Cardiac muscle cell (in vitro differentiated cells and primary cell): ENCODE results near the gene COL2A1. TPM values are rescaled to one million over a fixed set of nuclear protein-coding genes. Genes with fewer than 3 reads are reported as not detected.
A peak's percentile ranks its signal among the peaks of the same experiment; 100 is the strongest.

Experiments used
- DNase-seq, 2 donors: peaks; one replicate each; pipeline versions ENCODE4 v3.0.0 to v3.0.0-alpha.2; 2010 to 2017; ENCODE audit warnings: low read depth in 1 of 2, low spot score in 1 of 2
- H3K27ac ChIP-seq: fragments of 200-600 bp; sonication (generic); 2 replicates; pipeline ENCODE4 v1.5.1; 2016
- H3K27me3 ChIP-seq: fragments of 200-600 bp; sonication (generic); 2 replicates; pipeline ENCODE4 v1.6.0; 2016; ENCODE audit warnings: control low read depth
- H3K36me3 ChIP-seq: fragments of 200-600 bp; sonication (generic); 2 replicates; pipeline ENCODE4 v1.5.1; 2016; ENCODE audit warnings: control low read depth
- H3K4me1 ChIP-seq: fragments of 200-600 bp; sonication (generic); 2 replicates; pipeline ENCODE4 v1.8.1; 2017; ENCODE audit warnings: low read depth, mild to moderate bottlenecking, mixed run types
- H3K4me3 ChIP-seq: fragments of 200-600 bp; sonication (generic); 2 replicates; pipeline ENCODE4 v1.5.1; 2016; ENCODE audit warnings: mild to moderate bottlenecking
- H3K9me3 ChIP-seq: fragments of 200-600 bp; sonication (generic); 2 replicates; pipeline ENCODE4 v1.5.1; 2017; ENCODE audit warnings: low read depth, mild to moderate bottlenecking, control low read depth
- polyA plus RNA-seq: library from polyadenylated mRNA; unstranded; fragments of >200 nt; fragmentation: Nextera tagmentation; extraction: Ambion mirVana; gene quantifications from 2 replicates; pipeline ENCODE4 v1.2.1, GENCODE V29; 2016
- total RNA-seq: library from RNA; depleted of rRNA; stranded (reverse); fragments of >200 nt; gene quantifications from 2 replicates; pipeline ENCODE4 v1.2.3, GENCODE V29; 2016
- TF ChIP-seq, protein P1 (sequence below): IDR thresholded peaks from 2 replicates; pipeline ENCODE4 v1.5.1; 2012; ENCODE audit warnings: low read depth, mild to moderate bottlenecking, low read length

COL2A1 gene
- total and polyA plus RNA-seq, 2 experiments from 2014 or later = 261 to 596 TPM

DNA sequence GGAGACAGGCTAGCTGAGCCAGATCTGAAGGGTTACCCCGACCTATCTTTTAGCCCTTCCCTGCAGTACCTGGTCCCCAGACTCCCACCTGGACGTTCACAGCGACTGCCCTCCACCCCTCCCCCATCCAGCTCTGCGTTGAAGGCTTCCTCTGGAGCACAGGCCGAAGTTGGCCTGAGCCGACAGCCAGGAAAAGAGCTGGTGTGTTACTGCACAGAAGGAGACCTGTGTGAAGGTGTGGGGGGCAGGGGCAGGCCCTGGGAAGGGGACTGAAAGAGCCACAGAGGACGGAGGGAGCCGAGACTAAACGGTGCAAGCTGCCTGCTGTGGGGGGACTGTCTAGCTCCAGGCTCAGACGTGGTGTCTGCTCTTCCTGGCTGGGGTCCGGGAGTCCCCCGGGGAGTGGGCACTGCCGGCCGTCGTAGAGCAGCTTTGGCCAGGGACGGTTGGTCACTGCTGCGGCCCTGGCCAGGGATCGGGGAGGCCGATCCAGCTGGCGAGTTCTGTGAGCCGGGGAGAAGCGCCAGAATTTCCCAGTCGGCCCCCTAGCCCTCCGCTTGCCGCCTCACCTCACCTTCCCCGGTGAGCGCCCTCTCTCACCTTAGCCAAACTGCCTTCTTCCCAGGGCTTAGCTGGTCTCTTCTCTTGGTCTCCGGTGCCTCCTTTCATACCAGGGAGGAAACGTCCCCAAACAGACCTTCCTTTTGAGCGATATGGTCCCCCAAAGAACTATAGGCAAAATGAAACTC is 899 bp upstream of the COL2A1 start:
- TF ChIP-seq, protein P1, sequence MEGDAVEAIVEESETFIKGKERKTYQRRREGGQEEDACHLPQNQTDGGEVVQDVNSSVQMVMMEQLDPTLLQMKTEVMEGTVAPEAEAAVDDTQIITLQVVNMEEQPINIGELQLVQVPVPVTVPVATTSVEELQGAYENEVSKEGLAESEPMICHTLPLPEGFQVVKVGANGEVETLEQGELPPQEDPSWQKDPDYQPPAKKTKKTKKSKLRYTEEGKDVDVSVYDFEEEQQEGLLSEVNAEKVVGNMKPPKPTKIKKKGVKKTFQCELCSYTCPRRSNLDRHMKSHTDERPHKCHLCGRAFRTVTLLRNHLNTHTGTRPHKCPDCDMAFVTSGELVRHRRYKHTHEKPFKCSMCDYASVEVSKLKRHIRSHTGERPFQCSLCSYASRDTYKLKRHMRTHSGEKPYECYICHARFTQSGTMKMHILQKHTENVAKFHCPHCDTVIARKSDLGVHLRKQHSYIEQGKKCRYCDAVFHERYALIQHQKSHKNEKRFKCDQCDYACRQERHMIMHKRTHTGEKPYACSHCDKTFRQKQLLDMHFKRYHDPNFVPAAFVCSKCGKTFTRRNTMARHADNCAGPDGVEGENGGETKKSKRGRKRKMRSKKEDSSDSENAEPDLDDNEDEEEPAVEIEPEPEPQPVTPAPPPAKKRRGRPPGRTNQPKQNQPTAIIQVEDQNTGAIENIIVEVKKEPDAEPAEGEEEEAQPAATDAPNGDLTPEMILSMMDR = no peak
- Histone ChIP-seq H3K4me1 (peaks cover 29% of the 10 kb centered on the region), H3K36me3 (no peaks in the 10 kb centered on the region), H3K9me3 (no peaks in the 10 kb centered on the region), H3K27me3 (peaks cover 50% of the 10 kb centered on the region), H3K27ac (peak overlapping the region; percentile 68), H3K4me3 (peak overlapping the region; percentile 35)
- DNase-seq = peak in 1 of 2 donors; percentile 52

GRCh38 chr12:48003226-48004052 is 837 bp downstream of the COL2A1 start:
- Histone ChIP-seq H3K4me1 (peaks cover 28% of the 10 kb centered on the region), H3K27me3 (peaks cover 37% of the 10 kb centered on the region), H3K9me3 (no peaks in the 10 kb centered on the region), H3K27ac (no peak overlapping the region), H3K36me3 (no peaks in the 10 kb centered on the region), H3K4me3 (peak overlapping the region; percentile 35)
- peak; percentile 12 to 45 for DNase-seq
- TF ChIP-seq, protein P1 = peak; percentile 3

GRCh38 chr12:48002773-48003218 is 1.5 kb downstream of the COL2A1 start:
- H3K27ac ChIP-seq = no peak overlapping the region
- DNase-seq = peak; percentile 45 to 76
- TF ChIP-seq, protein P1 = no peak
- peak overlapping the region; percentile 35 for H3K4me3 ChIP-seq
- H3K27me3 ChIP-seq = peaks cover 37% of the 10 kb centered on the region
- H3K36me3 ChIP-seq = peaks cover 2% of the 10 kb centered on the region
- peaks cover 24% of the 10 kb centered on the region for H3K4me1 ChIP-seq
- no peaks in the 10 kb centered on the region for H3K9me3 ChIP-seq

- TF ChIP-seq, protein P1 = no peak
- Histone ChIP-seq H3K27me3 (peaks cover 36% of the 10 kb centered on the region), H3K4me3 (peak overlapping the region; percentile 35), H3K9me3 (no peaks in the 10 kb centered on the region), H3K4me1 (peaks cover 24% of the 10 kb centered on the region), H3K27ac (no peak overlapping the region), H3K36me3 (peaks cover 6% of the 10 kb centered on the region)
- DNase-seq = no peak
Observed at GRCh38 chr12:48002414-48002730, 1.9 kb downstream of the COL2A1 start.

GRCh38 chr12:48001505-48002413 is 2.5 kb downstream of the COL2A1 start:
- TF ChIP-seq, protein P1 = no peak
- Histone ChIP-seq H3K27ac (no peak overlapping the region), H3K9me3 (no peaks in the 10 kb centered on the region), H3K27me3 (peaks cover 31% of the 10 kb centered on the region), H3K4me3 (peak overlapping the region; percentile 35), H3K36me3 (peaks cover 13% of the 10 kb centered on the region), H3K4me1 (peaks cover 24% of the 10 kb centered on the region)
- peak; percentile 43 to 83 for DNase-seq
